ENCODE results near the gene HAAO. TPM values are rescaled to one million over a fixed set of nuclear protein-coding genes. Genes with fewer than 3 reads are reported as not detected.

The HAAO gene
- total RNA-seq, 1 experiment from 2014 or later = 47.5 TPM

- Histone ChIP-seq H3K9me3 (no peaks in the 10 kb centered on the region), H3K27me3 (replicated peaks; ENCODE audit: control insufficient read depth, insufficient read depth, low read length) (no peaks in the 10 kb centered on the region), H3K4me3 (ENCODE audit: low read depth, low read length) (no peak overlapping the region), H3K36me3 (ENCODE audit: control insufficient read depth, insufficient read depth, low read length) (no peaks in the 10 kb centered on the region), H3K4me1 (no peaks in the 10 kb centered on the region)
- no peaks in the 10 kb centered on the region for H3K9me3 Mint-ChIP-seq (ENCODE audit: unreplicated experiment)
- peaks cover 6% of the 10 kb centered on the region for H3K4me1 Mint-ChIP-seq (ENCODE audit: low read depth, unreplicated experiment)
- BruUV-seq (replicated peaks) = no TSS peak
- no peak for DNase-seq
- H3K4me3 Mint-ChIP-seq (ENCODE audit: unreplicated experiment) = no peak overlapping the region
- POLR2A ChIA-PET = no interaction called here
- CTCF ChIA-PET = no interaction called here
- H3K36me3 Mint-ChIP-seq (ENCODE audit: insufficient read depth, unreplicated experiment) = peaks cover 12% of the 10 kb centered on the region
- intact Hi-C loops (cut with micrococcal nuclease; ENCODE audit: unreplicated experiment) = no loop called here
- H3K27ac Mint-ChIP-seq (ENCODE audit: unreplicated experiment) = no peak overlapping the region
- peaks cover 3% of the 10 kb centered on the region for H3K27me3 Mint-ChIP-seq (ENCODE audit: insufficient read depth, unreplicated experiment)
- no peak for TF ChIP-seq CTCF (IDR thresholded peaks at IDR 0.05; ENCODE audit: insufficient read depth in 1 of 2, low read depth in 1 of 2, low read length in 1 of 2, severe bottlenecking in 1 of 2, unreplicated experiment in 1 of 2)
Measured at GRCh38 chr2:42802150-42802549, 9.8 kb upstream of the HAAO start.

GRCh38 chr2:42801381-42801780 is 9.0 kb upstream of the HAAO start:
- Mint-ChIP-seq H3K4me3 (ENCODE audit: unreplicated experiment) (no peak overlapping the region), H3K27ac (ENCODE audit: unreplicated experiment) (no peak overlapping the region), H3K27me3 (ENCODE audit: insufficient read depth, unreplicated experiment) (peaks cover 3% of the 10 kb centered on the region), H3K4me1 (ENCODE audit: low read depth, unreplicated experiment) (peaks cover 8% of the 10 kb centered on the region), H3K9me3 (ENCODE audit: unreplicated experiment) (no peaks in the 10 kb centered on the region), H3K36me3 (ENCODE audit: insufficient read depth, unreplicated experiment) (peaks cover 15% of the 10 kb centered on the region)
- Histone ChIP-seq H3K4me1 (no peaks in the 10 kb centered on the region), H3K9me3 (no peaks in the 10 kb centered on the region), H3K36me3 (ENCODE audit: control insufficient read depth, insufficient read depth, low read length) (no peaks in the 10 kb centered on the region), H3K4me3 (ENCODE audit: low read depth, low read length) (no peak overlapping the region), H3K27me3 (replicated peaks; ENCODE audit: control insufficient read depth, insufficient read depth, low read length) (no peaks in the 10 kb centered on the region)
- BruUV-seq (replicated peaks) = no TSS peak
- no peak for DNase-seq
- POLR2A ChIA-PET = interaction anchor here (1.0 kb wide), 1 partner anchor 8 kb away, joined by 3 read pairs; no protein-coding TSS in a partner anchor
- CTCF ChIA-PET = no interaction called here
- intact Hi-C loops (cut with micrococcal nuclease; ENCODE audit: unreplicated experiment) = no loop called here
- no peak for TF ChIP-seq CTCF (IDR thresholded peaks at IDR 0.05; ENCODE audit: insufficient read depth in 1 of 2, low read depth in 1 of 2, low read length in 1 of 2, severe bottlenecking in 1 of 2, unreplicated experiment in 1 of 2)

GRCh38 chr2:42800981-42801380 is 8.6 kb upstream of the HAAO start:
- no peak for DNase-seq
- H3K4me1 Mint-ChIP-seq (ENCODE audit: low read depth, unreplicated experiment) = peaks cover 12% of the 10 kb centered on the region
- no peak overlapping the region for H3K4me3 Mint-ChIP-seq (ENCODE audit: unreplicated experiment)
- POLR2A ChIA-PET = interaction anchor here (1.0 kb wide), 1 partner anchor 8 kb away, joined by 3 read pairs; no protein-coding TSS in a partner anchor
- Histone ChIP-seq H3K27me3 (replicated peaks; ENCODE audit: control insufficient read depth, insufficient read depth, low read length) (no peaks in the 10 kb centered on the region), H3K4me3 (ENCODE audit: low read depth, low read length) (no peak overlapping the region), H3K4me1 (no peaks in the 10 kb centered on the region), H3K9me3 (no peaks in the 10 kb centered on the region), H3K36me3 (ENCODE audit: control insufficient read depth, insufficient read depth, low read length) (peaks cover under 1% of the 10 kb centered on the region; the same call in 1 of the 2 replicates)
- H3K27ac Mint-ChIP-seq (ENCODE audit: unreplicated experiment) = no peak overlapping the region
- no peak for TF ChIP-seq CTCF (IDR thresholded peaks at IDR 0.05; ENCODE audit: insufficient read depth in 1 of 2, low read depth in 1 of 2, low read length in 1 of 2, severe bottlenecking in 1 of 2, unreplicated experiment in 1 of 2)
- peaks cover 18% of the 10 kb centered on the region for H3K36me3 Mint-ChIP-seq (ENCODE audit: insufficient read depth, unreplicated experiment)
- CTCF ChIA-PET = interaction anchor here (1.1 kb wide), 1 partner anchor 10 kb away, joined by 3 read pairs; no protein-coding TSS in a partner anchor
- peaks cover 3% of the 10 kb centered on the region for H3K27me3 Mint-ChIP-seq (ENCODE audit: insufficient read depth, unreplicated experiment)
- no peaks in the 10 kb centered on the region for H3K9me3 Mint-ChIP-seq (ENCODE audit: unreplicated experiment)
- intact Hi-C loops (cut with micrococcal nuclease; ENCODE audit: unreplicated experiment) = no loop called here
- no TSS peak for BruUV-seq (replicated peaks)
